ENCODE measurements around the gene PPP2R2C.

PPP2R2C gene

DNA sequence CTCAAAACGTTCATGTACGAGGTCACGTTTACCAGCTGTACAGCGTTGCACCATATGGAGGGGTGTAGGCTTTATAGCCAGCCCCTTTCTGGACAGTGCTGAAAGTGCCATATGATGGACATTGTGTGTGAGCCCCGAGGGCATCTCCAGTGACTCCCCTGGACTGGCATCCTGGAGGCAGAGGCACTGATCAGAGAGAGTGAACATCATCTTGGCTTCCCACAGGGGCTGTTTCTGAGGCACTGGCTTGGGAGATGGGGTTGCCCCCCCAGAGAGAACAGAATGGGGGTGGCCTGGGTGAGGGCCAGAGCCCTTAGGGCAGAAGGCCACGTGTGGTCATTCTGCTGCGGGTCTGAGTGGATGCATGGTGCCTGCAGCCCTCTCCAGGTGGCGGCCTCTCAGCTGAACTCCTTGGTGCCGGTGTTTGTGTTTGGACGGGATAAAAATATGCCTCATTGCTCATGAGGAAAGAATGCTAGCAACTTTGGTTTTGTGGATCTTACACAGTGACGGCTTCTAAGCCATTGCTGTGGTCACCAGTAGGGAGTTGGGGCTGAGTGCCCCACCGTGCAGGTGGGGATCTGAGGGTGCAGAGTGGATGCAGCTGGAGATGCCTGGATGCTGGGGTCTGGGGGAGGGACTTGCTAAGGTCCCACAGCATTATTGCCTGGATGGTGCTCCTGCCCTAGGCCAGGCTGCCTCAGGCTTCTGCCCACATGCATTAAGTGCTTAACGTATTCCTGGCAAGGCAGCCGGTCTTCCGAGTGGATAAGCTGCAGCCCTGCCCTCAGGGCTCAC lies 199.4 kb downstream of the PPP2R2C start:
- no peak for DNase-seq (ENCODE audit: low spot score)
- TF ChIP-seq, protein P1, sequence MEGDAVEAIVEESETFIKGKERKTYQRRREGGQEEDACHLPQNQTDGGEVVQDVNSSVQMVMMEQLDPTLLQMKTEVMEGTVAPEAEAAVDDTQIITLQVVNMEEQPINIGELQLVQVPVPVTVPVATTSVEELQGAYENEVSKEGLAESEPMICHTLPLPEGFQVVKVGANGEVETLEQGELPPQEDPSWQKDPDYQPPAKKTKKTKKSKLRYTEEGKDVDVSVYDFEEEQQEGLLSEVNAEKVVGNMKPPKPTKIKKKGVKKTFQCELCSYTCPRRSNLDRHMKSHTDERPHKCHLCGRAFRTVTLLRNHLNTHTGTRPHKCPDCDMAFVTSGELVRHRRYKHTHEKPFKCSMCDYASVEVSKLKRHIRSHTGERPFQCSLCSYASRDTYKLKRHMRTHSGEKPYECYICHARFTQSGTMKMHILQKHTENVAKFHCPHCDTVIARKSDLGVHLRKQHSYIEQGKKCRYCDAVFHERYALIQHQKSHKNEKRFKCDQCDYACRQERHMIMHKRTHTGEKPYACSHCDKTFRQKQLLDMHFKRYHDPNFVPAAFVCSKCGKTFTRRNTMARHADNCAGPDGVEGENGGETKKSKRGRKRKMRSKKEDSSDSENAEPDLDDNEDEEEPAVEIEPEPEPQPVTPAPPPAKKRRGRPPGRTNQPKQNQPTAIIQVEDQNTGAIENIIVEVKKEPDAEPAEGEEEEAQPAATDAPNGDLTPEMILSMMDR (IDR thresholded peaks at IDR 0.05; ENCODE audit: extremely low read depth, missing control alignments): no peak

DNA sequence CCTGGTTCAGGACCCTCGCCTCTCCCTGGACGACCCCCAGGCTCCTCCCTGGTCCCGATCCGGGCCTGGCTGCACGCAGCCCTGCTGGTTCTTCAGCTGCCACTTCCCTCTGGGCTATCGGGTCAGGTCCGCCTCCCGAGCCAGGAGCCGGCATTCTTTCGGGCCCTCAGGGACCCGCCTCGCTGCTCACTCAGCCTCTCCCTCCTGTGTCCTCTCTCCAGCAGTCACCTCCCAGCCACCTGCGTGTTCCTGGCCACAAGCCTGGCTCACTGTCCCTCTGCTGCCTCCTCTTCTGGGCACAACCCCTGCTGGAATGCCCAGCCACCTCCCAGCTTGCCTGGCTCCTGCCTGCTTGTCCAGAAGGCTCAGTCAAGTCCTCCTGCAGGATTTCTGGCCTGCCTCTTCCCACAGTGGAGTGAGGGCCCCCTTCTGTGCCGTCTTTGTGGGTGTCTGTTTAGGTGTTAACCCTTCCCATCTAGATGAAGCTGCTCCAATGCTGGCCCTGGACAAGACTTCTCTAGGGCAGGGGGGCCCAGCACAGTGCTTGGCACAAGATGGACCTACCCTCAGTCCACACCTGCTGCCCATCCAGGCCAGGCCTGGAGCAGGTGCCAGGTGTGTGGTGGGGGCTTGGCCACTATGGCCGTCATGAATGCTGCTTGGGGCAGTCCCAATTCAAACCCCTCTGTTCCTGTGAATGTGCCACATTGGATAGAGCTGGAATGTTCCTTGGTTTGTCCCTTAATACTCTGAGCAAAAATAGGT lies 200.5 kb downstream of the PPP2R2C start:
- no peak for DNase-seq (ENCODE audit: low spot score)
- TF ChIP-seq, protein P1 (IDR thresholded peaks at IDR 0.05; ENCODE audit: extremely low read depth, missing control alignments): no peak

DNA sequence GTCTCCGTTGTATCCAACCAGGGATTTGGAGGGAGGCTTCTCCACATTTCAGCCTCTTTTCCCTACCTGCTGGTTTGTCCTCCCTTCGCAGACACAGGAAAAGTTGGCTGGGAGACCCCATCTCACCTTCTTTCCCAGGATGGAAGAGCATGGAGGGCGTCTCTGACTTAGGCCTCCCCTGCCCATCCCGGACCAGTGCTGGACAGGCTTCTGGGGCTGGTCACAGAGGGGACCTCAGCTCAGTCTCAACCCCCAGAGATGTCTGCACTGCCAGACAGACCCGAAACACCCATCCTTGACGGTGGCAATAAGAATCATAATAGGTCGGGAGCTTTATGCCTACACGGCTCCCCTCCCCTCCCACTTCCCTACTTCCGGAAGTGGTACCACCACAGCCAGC lies 201.2 kb downstream of the PPP2R2C start:
- DNase-seq (ENCODE audit: low spot score): no peak
- TF ChIP-seq, protein P1 (IDR thresholded peaks at IDR 0.05; ENCODE audit: extremely low read depth, missing control alignments): no peak

DNA sequence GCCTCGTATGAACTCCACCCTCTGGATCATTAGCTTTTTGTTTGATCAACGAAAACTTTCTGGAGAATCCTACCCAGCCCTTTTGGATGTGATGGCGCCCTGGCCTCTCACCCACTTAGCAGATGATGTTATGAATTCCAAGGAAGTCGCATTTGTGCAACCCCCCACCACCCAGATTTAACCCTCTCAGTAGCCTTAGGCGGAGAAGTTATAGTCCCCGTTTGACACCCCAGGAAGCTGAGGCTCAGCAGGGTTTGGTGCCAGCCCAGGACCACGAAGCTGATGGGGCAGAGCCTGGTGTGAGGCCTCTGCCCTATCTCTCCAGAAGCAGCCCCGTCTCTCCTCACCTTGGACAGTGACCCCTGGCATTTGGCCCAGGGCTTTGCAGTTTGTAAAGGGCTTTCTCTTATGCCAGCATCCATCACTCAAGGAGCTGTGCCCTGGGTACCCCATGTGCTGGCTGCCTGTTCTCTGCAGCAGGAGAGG lies 201.7 kb downstream of the PPP2R2C start:
- DNase-seq (ENCODE audit: low spot score): no peak
- TF ChIP-seq, protein P1 (IDR thresholded peaks at IDR 0.05; ENCODE audit: extremely low read depth, missing control alignments): no peak

All from GM20000 (cell line).